Left ventricle myocardium inferior (tissue), 1 donor: ENCODE measurements around the gene HOXD12. TPM values are rescaled to one million over a fixed set of nuclear protein-coding genes. Genes with fewer than 3 reads are reported as not detected.

Source experiments
- DNase-seq: peaks from one replicate; pipeline ENCODE4 v3.0.0-alpha.2; 2020
- H3K27ac ChIP-seq: fragments of 200-600 bp; replicated peaks from 2 replicates; pipeline ENCODE4 v1.8.0; 2021
- H3K27me3 ChIP-seq: fragments of 200-600 bp; 2 replicates; pipeline ENCODE4 v1.8.0; 2021; ENCODE audit warnings: low read depth
- H3K36me3 ChIP-seq: fragments of 200-600 bp; 2 replicates; pipeline ENCODE4 v1.8.0; 2021
- H3K4me1 ChIP-seq: fragments of 200-600 bp; 2 replicates; pipeline ENCODE4 v1.8.0; 2021
- H3K4me3 ChIP-seq: fragments of 200-600 bp; 2 replicates; pipeline ENCODE4 v1.8.0; 2021; ENCODE audit warnings: mild to moderate bottlenecking, moderate library complexity
- H3K9me3 ChIP-seq: fragments of 200-600 bp; replicated peaks from 2 replicates; pipeline ENCODE4 v1.8.0; 2021
- intact Hi-C: fragments of 100-400 bp; cut with micrococcal nuclease; formaldehyde crosslinking; loops from one replicate; pipeline ENCODE4 v1.11.0; 2022
- total RNA-seq: library from RNA; stranded (reverse); fragmentation: NEBNext Ultra II Directional; extraction: Animal tissue kit (Norgen Biotek cat#: 25700); gene quantifications from one replicate; pipeline ENCODE4 v1.2.1, GENCODE V29; 2021
- TF ChIP-seq, protein P1 (sequence below): fragments of 200-600 bp; IDR thresholded peaks from 2 replicates; pipeline ENCODE4 v1.8.0; 2021; ENCODE audit warnings: antibody characterized with exemption, mild to moderate bottlenecking, borderline replicate concordance
- donor health status: DM: no; HTN: yes; CAD: no; lungs with severe emphysema.

The HOXD12 gene
- total RNA-seq, 1 donor from 2014 or later: not detected

DNA sequence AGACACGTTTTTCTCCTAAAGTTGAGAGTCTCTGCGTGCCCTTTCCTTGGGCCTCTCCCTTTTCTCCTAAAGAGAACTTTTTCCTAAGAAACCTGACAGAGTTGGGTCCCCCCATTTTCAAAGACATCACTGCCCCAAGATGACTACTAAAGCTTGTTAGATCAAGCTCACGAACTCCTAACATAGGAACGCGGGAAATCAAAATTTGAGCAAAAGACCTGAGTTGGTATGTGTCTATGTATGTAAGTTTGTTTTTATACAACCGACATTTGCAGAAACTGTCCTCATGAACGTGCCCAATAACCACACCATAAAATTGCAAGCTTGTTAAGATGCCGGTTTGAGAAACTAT, 5.7 kb upstream of the HOXD12 start:
- Histone ChIP-seq H3K27me3 (peaks cover 100% of the 10 kb centered on the region), H3K27ac (no peak overlapping the region), H3K4me1 (peaks cover 39% of the 10 kb centered on the region), H3K9me3 (no peaks in the 10 kb centered on the region), H3K4me3 (no peak overlapping the region), H3K36me3 (no peaks in the 10 kb centered on the region)
- intact Hi-C loops: loop anchor here (5.0 kb wide), 1 partner anchor 732 kb away; no protein-coding TSS in a partner anchor
- DNase-seq: no peak
- TF ChIP-seq, protein P1, sequence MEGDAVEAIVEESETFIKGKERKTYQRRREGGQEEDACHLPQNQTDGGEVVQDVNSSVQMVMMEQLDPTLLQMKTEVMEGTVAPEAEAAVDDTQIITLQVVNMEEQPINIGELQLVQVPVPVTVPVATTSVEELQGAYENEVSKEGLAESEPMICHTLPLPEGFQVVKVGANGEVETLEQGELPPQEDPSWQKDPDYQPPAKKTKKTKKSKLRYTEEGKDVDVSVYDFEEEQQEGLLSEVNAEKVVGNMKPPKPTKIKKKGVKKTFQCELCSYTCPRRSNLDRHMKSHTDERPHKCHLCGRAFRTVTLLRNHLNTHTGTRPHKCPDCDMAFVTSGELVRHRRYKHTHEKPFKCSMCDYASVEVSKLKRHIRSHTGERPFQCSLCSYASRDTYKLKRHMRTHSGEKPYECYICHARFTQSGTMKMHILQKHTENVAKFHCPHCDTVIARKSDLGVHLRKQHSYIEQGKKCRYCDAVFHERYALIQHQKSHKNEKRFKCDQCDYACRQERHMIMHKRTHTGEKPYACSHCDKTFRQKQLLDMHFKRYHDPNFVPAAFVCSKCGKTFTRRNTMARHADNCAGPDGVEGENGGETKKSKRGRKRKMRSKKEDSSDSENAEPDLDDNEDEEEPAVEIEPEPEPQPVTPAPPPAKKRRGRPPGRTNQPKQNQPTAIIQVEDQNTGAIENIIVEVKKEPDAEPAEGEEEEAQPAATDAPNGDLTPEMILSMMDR: no peak

DNA sequence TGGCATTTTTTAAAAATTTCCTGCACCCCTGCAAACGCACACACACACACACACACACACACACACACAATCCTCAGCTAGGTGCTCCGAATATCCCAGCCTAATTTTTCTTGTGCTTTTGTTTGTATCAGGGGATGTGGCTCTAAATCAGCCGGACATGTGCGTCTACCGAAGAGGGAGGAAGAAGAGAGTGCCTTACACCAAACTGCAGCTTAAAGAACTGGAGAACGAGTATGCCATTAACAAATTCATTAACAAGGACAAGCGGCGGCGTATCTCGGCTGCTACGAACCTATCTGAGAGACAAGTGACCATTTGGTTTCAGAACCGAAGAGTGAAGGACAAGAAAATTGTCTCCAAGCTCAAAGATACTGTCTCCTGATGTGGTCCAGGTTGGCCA, 5.2 kb upstream of the HOXD12 start:
- DNase-seq: no peak
- intact Hi-C loops: loop anchor here (5.0 kb wide), 1 partner anchor 732 kb away; no protein-coding TSS in a partner anchor
- TF ChIP-seq, protein P1: no peak
- H3K9me3 ChIP-seq: no peaks in the 10 kb centered on the region
- no peaks in the 10 kb centered on the region for H3K36me3 ChIP-seq
- H3K4me1 ChIP-seq: peaks cover 39% of the 10 kb centered on the region
- no peak overlapping the region for H3K4me3 ChIP-seq
- peaks cover 100% of the 10 kb centered on the region for H3K27me3 ChIP-seq
- H3K27ac ChIP-seq: no peak overlapping the region

DNA sequence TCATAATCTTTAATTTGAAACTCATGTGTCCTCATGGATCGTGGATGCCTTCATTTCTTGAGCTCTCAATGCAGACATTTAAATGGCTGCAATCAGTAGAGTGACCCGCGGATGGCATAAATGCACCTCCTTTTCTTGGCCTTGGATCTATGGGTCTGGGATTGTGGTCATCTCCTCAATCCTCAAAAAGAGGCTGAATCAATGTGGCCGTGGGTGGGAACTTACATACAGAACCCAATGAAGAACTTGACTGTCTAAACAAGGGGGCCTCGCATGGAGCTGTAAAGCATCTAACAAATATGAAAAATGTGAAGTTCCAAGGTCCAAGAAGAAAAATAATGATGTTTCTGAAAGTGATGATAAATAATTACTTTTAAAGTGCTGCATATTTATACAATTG, 4.2 kb upstream of the HOXD12 start:
- peaks cover 48% of the 10 kb centered on the region for H3K4me1 ChIP-seq
- TF ChIP-seq, protein P1: no peak
- no peak overlapping the region for H3K4me3 ChIP-seq
- peaks cover 100% of the 10 kb centered on the region for H3K27me3 ChIP-seq
- intact Hi-C loops: no loop called here
- no peak overlapping the region for H3K27ac ChIP-seq
- DNase-seq: no peak
- no peaks in the 10 kb centered on the region for H3K9me3 ChIP-seq
- H3K36me3 ChIP-seq: no peaks in the 10 kb centered on the region

DNA sequence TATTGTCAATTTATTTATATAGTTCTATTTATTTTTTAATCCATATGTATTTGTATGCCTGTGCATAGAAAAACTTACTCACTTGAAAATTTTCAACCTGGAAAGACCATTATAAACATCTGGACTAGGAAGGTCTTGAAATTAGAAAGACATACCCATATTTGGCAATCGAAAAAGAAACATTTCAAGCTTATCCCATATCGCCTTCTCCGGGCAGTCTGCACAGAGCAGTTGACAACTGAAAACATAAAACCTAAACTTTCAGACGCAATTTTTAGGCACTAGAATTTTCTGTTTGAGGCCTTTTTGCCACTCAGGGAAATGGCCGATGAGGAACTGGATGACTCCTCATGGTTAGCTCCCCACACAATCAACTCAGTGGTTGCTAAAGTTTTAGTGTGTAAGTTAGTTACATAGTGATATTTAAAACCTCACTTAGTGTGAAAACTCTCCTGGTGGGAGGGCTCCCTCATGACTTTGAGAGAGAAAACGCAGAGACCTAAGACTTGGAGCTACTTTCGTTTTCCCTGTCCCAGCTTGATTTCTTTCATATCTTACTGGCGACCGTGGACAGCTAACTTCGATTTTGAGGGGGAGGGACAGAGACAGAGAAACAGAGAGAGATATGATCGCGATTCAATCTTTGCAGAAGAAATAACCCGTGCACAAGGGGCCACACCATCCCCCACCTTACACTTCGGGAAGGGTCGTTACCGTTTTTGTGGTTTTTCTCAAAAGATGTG, 3.2 kb upstream of the HOXD12 start:
- intact Hi-C loops: no loop called here
- Histone ChIP-seq H3K27me3 (peaks cover 100% of the 10 kb centered on the region), H3K9me3 (no peaks in the 10 kb centered on the region), H3K4me1 (peaks cover 50% of the 10 kb centered on the region), H3K27ac (no peak overlapping the region), H3K4me3 (peak overlapping the region; percentile 64), H3K36me3 (no peaks in the 10 kb centered on the region)
- TF ChIP-seq, protein P1: no peak
- DNase-seq: no peak

DNA sequence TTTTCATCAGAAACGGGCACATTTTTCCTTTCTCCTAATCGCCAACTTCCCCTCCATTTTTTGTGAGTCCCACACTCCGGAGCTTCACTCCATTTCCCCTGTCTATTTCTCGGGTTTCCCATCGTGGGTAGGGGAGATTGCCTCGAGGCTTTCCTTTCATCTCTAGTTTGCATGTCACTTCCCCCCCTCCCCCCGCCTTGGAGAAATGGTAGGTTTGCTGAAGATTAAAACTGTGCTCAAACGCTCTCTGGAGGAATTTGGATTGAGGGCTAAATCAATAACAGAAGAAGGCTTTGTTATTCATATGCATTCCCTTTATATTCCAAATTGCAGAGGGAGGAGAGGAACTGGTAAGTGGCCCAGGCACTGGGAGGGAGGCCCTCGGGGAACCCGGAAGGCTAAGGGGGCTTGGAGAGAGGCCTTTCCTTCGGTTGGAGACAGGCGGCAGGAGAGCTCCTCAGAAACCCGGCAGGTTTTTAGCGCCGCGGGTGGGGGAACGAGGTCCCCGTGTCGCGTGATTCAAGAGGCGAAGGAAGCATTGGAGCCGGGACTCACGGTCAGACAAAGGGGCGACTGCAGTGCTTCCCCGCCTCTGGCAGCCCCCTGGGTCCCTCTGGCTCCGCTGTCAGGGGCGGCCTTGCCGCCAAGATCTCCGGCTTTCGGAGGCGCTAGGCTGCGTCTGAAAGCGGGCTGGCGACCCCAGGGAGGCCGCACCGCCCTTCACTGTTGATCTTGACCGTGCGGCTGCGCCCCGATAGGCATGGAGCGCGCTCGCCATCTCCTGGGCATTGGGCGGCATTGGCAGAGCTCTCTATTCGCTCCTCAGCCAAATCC, 2.4 kb upstream of the HOXD12 start:
- intact Hi-C loops: no loop called here
- TF ChIP-seq, protein P1: peak; percentile 88
- DNase-seq: peak; percentile 51
- H3K36me3 ChIP-seq: no peaks in the 10 kb centered on the region
- H3K27ac ChIP-seq: no peak overlapping the region
- H3K9me3 ChIP-seq: no peaks in the 10 kb centered on the region
- peaks cover 100% of the 10 kb centered on the region for H3K27me3 ChIP-seq
- peaks cover 50% of the 10 kb centered on the region for H3K4me1 ChIP-seq
- H3K4me3 ChIP-seq: peak overlapping the region; percentile 64
